Hepatocyte (in vitro differentiated cells): ENCODE data around the gene DYRK1B.

Experiments
- EZH2 ChIP-seq: fragments of 200-600 bp; sonication (generic); IDR thresholded peaks from 2 replicates; pipeline ENCODE4 v1.6.1; 2016; ENCODE audit warnings: antibody characterized with exemption, mild to moderate bottlenecking, borderline replicate concordance
- EZH2phosphoT487 ChIP-seq: fragments of 200-600 bp; sonication (generic); IDR thresholded peaks from one replicate; pipeline ENCODE4 v1.6.1; 2018; ENCODE audit warnings: antibody characterized with exemption, mild to moderate bottlenecking, low read depth, moderate library complexity; ENCODE audit not compliant: unreplicated experiment, severe bottlenecking
- TF ChIP-seq, protein P1 (sequence below): fragments of 200-600 bp; sonication (generic); IDR thresholded peaks from 2 replicates; pipeline ENCODE4 v1.5.1; 2016; ENCODE audit warnings: antibody characterized with exemption, mild to moderate bottlenecking; ENCODE audit not compliant: poor library complexity

DNA sequence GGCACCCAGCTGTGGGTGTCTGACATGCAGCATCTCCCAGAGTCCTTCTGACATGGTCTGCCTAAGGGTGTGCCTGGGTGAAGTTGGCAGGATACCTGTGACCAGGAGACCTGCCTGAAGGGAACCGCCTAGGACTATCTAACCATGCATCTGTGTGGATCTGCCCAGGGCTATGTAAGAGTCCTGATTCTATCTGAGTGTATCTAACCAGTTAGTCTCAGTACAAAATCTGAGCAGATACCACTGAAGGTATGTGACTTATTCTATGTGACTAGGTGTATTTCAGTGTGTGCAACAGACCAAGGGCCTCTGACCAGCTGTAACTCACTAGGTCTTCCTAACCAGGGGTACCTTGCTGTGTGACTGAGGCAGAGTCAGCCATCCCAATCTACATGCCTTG, 40.4 kb upstream of the DYRK1B start:
- TF ChIP-seq EZH2 (no peak), EZH2phosphoT487 (no peak)
- TF ChIP-seq, protein P1, sequence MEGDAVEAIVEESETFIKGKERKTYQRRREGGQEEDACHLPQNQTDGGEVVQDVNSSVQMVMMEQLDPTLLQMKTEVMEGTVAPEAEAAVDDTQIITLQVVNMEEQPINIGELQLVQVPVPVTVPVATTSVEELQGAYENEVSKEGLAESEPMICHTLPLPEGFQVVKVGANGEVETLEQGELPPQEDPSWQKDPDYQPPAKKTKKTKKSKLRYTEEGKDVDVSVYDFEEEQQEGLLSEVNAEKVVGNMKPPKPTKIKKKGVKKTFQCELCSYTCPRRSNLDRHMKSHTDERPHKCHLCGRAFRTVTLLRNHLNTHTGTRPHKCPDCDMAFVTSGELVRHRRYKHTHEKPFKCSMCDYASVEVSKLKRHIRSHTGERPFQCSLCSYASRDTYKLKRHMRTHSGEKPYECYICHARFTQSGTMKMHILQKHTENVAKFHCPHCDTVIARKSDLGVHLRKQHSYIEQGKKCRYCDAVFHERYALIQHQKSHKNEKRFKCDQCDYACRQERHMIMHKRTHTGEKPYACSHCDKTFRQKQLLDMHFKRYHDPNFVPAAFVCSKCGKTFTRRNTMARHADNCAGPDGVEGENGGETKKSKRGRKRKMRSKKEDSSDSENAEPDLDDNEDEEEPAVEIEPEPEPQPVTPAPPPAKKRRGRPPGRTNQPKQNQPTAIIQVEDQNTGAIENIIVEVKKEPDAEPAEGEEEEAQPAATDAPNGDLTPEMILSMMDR, result no peak
